Non-pigmented ciliary epithelial cell (primary cell): Measurements from ENCODE around the gene SLC1A1.
"Not testable (repeated sequence)": the region's sequence is repeated elsewhere in the genome, so short reads cannot be mapped to it uniquely, and the experiment has no call there.

Experiments used
- DNase-seq: peaks from one replicate; pipeline ENCODE4 v3.0.0-alpha.2; 2010; ENCODE audit warnings: low read depth

The SLC1A1 gene

DNA sequence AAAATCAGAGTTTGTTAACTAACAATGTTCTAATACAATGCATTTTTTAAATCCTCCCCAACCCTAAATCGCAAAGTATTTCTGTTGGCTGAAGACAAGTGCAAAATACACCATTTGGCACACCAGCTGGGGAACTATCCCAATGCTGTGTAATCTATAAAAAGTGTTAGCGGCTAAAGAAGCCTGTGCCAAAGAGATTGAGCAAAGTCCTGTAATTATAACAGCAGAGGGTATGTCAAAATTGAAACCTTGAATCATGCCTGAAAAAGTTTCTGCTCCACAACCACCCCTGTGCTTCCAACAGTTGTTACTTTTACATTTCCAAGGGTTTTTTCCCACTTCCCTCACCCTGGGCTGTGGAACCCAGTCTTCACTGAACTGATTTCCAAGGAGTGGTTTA, 88.7 kb downstream of the SLC1A1 start:
- DNase-seq = no peak

DNA sequence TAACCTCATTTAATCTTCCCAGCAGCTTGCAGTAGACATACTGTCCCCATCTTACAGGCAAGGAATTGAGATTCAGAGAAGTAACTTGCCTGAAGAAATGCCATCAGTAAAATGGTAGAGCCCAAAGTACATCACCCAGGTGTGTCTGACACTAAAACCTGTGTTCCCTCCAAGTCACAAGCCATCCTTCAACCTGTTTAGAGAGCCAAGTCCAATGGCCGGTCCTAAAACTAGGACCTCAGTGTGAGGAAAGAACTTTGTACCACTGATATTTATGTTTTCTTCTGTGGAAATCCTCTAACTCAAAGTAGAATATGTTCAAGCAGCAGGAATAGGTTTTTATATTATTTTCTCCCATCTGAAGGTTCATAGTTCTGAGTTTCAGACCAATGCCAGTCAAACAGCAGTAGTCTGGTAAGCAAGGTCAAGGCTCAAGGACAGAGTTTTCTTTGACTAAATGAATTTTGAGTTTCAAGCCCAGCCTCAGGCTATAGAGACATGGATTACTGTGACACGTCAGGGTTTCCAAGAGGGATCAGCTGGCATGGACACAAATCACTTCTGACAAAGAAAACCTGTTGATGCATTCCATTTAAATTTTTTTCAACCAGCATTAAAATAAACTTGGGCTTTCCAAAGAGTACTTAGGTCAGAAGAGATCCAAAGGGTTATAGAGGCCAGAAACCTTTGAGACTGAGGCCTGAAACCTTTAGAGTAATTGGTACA, 90.9 kb downstream of the SLC1A1 start:
- DNase-seq = no peak

GRCh38 chr9:4581861-4582565, 91.7 kb downstream of the SLC1A1 start:
- no peak for DNase-seq

DNA sequence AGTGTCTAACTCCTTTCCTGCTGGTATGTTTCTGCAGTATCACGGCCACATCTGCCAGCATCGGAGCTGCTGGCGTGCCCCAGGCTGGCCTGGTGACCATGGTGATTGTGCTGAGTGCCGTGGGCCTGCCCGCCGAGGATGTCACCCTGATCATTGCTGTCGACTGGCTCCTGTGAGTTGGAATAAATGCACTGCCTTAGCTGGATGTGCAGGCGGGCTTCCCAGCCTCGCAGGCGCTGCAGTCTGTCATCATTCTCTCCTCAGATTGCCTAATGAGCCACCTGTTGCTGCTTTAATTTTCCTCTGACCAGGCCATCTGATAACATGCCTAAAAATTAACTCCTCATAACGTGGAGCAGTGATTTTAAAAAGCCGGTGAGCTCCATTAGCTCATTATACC, 92.7 kb downstream of the SLC1A1 start:
- DNase-seq = no peak

DNA sequence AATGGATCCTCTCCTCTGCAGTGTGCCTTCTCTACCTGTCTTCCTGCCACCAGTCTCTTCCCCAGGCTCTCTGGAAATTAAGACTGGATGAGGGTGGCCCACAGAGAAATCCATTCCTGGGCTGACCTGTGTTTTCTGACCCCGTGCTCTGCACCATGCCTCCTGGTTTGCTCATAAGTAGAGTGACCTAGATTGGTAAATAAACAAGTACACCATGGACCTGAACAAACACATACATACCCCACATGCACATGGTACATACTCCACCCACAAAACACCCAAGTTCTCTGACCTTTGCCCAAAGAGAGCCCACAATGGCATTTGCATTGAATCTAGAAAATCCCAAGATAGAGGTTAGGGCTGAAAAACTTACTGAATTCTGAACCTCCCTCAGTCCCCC, 94.4 kb downstream of the SLC1A1 start:
- no peak for DNase-seq

GRCh38 chr9:4585135-4585534, 94.9 kb downstream of the SLC1A1 start:
- DNase-seq = no peak

DNA sequence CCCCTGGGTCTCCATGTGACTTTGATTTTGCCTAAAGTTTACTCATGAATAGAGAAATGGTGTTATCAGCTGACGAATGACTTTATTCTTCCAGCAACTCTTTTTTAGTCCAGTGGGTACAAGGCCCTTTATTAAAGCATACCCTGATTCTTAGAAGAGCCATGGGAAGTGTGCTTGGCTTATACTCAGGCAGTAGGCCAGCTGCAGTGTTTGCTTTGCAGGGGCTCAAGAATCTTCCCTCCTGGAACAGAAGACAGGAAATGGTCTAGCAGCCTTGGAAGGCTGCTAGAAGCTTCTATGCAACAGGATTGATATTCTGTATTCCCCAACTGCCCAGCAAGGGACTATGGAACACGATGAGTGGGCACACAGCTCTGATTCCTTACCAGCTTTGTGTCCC, 98.5 kb downstream of the SLC1A1 start:
- no peak for DNase-seq

GRCh38 chr9:4590430-4591122, 100.3 kb downstream of the SLC1A1 start:
- DNase-seq = no peak

DNA sequence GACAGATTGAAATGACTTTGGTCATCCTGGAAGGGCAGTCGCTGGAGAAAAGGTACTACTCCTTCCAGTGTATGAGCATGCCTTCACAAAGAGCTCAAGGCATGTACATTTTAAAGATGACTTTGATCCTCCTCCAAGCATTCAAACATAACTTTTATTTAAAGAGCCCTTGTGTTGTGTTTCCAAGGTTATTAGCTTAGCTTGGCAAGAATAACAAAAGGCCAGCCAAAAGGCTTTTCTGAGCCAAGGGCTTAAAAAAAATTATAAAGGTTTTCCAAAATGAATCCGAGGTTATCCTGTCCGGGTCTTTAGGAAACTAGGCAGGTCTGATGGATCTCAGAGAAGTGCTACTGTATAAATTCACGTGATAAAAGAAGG, 100.8 kb downstream of the SLC1A1 start:
- DNase-seq = no peak

GRCh38 chr9:4592295-4592694, 102.0 kb downstream of the SLC1A1 start:
- DNase-seq = no peak

DNA sequence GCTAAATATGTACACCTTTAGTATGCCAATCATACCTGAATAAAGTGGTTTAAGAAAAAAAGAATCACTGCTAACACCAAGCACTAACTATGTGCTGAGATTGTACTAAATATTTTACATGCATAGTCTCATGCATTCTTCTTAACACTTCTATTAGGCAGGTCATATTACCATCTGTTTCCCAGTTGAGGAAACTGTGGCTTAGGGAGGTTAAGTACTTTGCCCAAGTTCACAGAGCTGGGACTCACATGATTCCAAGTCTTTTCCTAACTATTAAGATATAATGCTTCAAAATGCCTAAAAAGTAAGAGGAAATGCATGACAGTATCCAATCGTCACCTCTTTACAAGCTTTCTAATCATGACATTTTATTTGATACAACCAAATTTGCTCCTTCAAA, 102.6 kb downstream of the SLC1A1 start:
- DNase-seq = no peak

GRCh38 chr9:4594545-4594944, 104.3 kb downstream of the SLC1A1 start:
- no peak for DNase-seq

GRCh38 chr9:4594994-4595393, 104.7 kb downstream of the SLC1A1 start:
- no peak for DNase-seq

GRCh38 chr9:4596165-4596922, 106.1 kb downstream of the SLC1A1 start:
- DNase-seq = no peak

DNA sequence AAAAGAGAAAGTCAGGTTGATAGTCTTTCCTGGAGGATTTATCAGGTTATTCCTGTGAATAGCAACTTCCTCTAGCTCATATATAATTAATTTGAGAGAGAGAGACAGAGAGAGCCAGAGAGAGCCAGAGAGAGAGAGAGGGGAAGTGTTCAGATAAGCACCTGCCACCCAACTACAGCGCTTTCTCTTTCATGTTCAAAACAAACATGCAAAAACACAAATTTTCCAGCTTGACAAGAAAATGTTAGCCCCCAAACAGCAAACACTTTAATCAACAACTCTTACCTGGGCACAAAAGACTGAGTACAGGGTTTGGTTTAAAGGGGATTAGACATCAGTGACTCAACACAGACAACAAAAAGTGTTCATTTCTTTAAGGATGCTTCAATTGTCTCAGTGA, 110.1 kb downstream of the SLC1A1 start:
- DNase-seq = no peak

DNA sequence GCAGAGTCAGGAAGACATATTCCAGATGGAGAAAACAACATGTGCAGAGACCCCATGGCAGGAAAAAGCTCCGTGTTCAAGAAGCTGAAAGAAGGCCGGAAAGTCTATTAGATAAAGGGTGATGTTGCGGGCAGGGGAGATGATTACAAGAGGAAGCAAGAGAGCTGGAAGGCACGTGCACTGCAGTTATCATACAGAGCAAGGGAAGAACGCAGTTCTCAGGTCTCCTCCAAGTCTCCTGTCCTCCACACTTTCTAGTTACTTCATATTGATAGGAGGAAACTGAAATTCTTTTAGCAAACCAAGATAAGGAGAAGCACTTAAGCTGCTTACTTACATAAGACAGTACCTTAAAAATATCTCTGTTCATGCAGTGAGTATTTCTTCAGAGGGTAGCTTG, 113.6 kb downstream of the SLC1A1 start:
- no peak for DNase-seq

DNA sequence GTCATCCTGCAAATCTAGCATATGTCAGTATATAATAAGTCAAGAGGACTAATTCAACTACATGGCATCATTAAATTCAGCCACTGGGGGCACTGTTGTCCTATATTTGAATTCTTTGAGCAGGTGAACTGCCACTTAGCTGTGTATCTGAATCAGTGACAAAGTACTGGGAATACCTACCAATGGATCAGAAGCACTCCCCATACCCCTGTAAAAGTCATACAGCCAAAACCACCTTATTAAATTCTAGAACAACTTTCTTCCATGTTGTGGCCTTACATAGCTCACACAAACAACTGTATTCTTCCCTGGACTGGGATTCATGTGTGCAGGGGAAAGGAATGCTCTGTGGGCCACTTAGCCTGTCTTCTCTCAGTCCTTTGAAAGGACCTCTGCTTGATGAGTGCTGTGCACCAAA, 114.4 kb downstream of the SLC1A1 start:
- no peak for DNase-seq

DNA sequence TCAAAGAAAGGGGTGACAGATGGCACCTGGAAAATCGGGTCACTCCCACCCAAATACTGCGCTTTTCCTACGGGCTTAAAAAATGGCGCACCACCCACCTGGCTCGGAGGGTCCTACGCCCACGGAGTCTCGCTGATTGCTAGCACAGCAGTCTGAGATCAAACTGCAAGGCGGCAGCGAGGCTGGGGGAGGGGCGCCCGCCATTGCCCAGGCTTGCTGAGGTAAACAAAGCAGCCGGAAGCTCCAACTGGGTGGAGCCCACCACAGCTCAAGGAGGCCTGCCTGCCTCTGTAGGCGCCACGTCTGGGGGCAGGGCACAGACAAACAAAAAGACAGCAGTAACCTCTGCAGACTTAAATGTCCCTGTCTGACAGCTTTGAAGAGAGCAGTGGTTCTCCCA, 115.8 kb downstream of the SLC1A1 start:
- DNase-seq = not testable (repeated sequence)

DNA sequence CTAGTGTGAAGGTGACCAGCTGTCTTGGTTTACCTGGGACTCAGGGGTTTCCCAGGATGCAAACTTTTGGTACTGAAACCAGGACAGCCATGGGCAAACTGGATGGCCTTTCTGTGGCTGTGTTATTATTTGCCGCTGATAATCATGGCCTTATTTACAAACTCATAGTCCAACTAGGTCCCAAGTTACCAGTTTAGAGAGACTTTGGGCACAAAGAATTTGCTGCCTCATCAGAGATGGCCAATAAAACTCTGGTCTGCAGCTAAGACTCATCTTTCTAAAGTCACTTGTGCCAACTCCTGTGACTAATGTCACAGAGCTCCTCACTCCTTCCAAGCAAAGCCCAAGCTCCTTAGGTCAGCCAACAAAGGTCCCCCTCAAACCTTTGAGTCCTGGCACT, 124.4 kb downstream of the SLC1A1 start:
- no peak for DNase-seq

- DNase-seq = peak; percentile 40
These were observed 125.0 kb downstream of the SLC1A1 start for GRCh38 chr9:4615251-4615650.

- DNase-seq = no peak
These were observed 125.5 kb downstream of the SLC1A1 start for GRCh38 chr9:4615778-4616177.

DNA sequence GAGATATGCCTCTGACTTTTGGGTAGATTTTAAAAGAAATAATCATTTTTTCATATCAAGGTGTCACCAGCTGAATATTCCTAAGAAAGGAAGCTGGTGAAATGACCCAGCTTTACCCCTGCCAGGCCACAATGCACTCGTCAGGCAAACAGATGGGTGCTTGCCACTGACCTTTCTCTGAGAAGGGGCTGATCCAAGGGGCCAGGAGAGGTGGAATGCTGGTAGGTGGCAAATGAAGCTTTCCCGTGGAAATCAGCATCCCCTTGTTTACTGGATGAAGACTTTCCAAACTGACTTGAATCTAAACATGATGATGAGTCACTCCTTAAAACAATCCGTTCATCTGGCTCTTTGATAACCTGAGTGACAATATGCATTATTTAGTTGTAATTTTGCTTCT, 127.5 kb downstream of the SLC1A1 start:
- DNase-seq = no peak

DNA sequence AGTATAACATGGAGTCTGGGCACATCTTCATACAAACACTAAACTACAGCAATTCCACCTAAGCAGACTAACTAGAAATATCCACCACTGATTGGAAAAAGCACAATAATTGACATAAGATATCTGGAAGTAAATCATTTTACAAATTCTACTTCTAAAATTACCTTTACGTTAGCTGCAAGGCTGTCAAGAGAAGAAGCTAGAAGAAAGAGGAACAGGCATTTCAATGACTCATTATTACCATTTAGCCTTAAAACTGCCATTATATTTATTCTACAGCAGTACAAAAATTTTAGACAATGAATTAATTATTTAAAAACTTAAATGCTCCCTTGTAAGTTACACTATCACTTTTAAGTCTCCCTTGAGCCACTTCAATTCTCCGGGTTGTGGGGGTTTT, 128.4 kb downstream of the SLC1A1 start:
- DNase-seq = no peak
